Left lung (tissue), 10 donors: ENCODE data around the gene AP3S2. TPM values are rescaled to one million over a fixed set of nuclear protein-coding genes. Genes with fewer than 3 reads are reported as not detected.

Source experiments
- ATAC-seq: fragments of 200-7000 bp; cut with Tn5 transposase; one replicate; pipeline ENCODE4 v1.9.1; 2020; ENCODE audit warnings: moderate library complexity
- DNase-seq, 4 donors: peaks; one replicate each; pipeline ENCODE4 v3.0.0-alpha.2; 2013 to 2020
- H3K27ac ChIP-seq, 2 donors: fragments of 200-600 bp; sonication (generic) in 1 of 2; one replicate each; pipeline versions ENCODE4 v1.5.0 to v1.8.0; 2020 to 2021
- H3K27me3 ChIP-seq, 2 donors: fragments of 200-600 bp; sonication (generic) in 1 of 2; one replicate each; pipeline versions ENCODE4 v1.5.0 to v1.8.0; 2020 to 2021
- H3K36me3 ChIP-seq, 2 donors: fragments of 200-600 bp; sonication (generic) in 1 of 2; one replicate each; pipeline versions ENCODE4 v1.5.0 to v1.8.0; 2020 to 2021
- H3K4me1 ChIP-seq, 2 donors: fragments of 200-600 bp; one replicate each; pipeline ENCODE4 v1.8.0; 2021
- H3K4me3 ChIP-seq, 2 donors: fragments of 200-600 bp; sonication (generic) in 1 of 2; one replicate each; pipeline versions ENCODE4 v1.5.0 to v1.8.0; 2020 to 2021; ENCODE audit warnings: mild to moderate bottlenecking in 1 of 2
- H3K9me3 ChIP-seq, 2 donors: fragments of 200-600 bp; sonication (generic) in 1 of 2; one replicate each; pipeline versions ENCODE4 v1.5.0 to v1.8.0; 2020 to 2021
- intact Hi-C, 2 donors: fragments of 100-400 bp; cut with DNase I; formaldehyde crosslinking; loops; one replicate each; pipeline versions ENCODE4 v1.11.2 to v1.14.2; 2022
- polyA plus RNA-seq, 6 donors: library from polyadenylated mRNA; unstranded; fragments of 120-200 nt; gene quantifications; one replicate each; pipeline ENCODE4 v1.2.1, GENCODE V29; 2013; ENCODE audit not compliant: insufficient read length in 6 of 6
- total RNA-seq, 2 donors: library from RNA; stranded (reverse); fragmentation: NEBNext Ultra II Directional; extraction: Animal tissue kit (Norgen Biotek cat#: 25700); gene quantifications; one replicate each; pipeline ENCODE4 v1.2.1, GENCODE V29; 2021
- TF ChIP-seq, protein P1 (sequence below), 2 donors: fragments of 200-600 bp; sonication (generic) in 1 of 2; IDR thresholded peaks; one replicate each; pipeline versions ENCODE4 v1.5.0 to v1.8.0; 2021; ENCODE audit warnings: antibody characterized with exemption in 2 of 2
- donor health status: DM: no; HTN: yes; CAD: no.
- donor health status: DM: no; HTN: no; CAD: no.

The AP3S2 gene
- total and polyA plus RNA-seq, 8 donors = 27.1 to 39.5 (median 33.7) TPM

DNA sequence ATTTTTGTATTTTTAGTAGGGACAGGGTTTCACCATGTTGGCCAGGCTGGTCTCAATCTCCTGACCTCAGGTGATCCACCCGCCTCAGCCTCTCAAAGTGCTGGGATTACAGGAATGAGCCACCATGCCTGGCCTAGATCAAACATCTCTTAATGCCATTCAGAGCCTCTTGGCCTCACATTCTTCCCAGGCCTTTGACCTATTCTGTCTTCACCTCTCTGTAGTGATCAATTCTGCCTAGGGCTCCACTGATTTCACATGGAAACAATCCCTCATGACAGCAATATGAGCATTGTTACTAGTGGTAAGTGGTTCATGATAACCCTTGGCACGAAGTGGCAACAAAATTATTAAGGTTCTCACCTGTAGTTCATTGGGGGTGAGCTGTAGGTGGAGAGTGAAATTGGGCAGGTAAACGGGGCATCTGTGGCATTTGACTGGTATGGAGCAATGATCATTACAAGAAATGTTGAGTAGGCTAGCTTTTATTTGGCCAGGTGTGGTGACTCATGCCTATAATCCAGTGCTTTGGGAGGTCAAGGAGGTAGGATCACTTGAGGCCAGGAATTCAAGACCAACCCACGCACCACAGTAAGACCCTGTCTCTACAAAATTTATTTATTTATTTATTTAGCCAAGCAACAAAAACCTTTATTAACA is 23.8 kb upstream of the AP3S2 start:
- intact Hi-C loops = no loop called here
- Histone ChIP-seq H3K27ac (peak overlapping the region; percentile 13 to 39), H3K36me3 (no peaks in the 10 kb centered on the region), H3K4me3 (no peak overlapping the region), H3K4me1 (peaks cover 6 to 8% of the 10 kb centered on the region in 2 donors), H3K9me3 (no peaks in the 10 kb centered on the region), H3K27me3 (peaks cover 0 to 8% of the 10 kb centered on the region in 2 donors)
- TF ChIP-seq, protein P1, sequence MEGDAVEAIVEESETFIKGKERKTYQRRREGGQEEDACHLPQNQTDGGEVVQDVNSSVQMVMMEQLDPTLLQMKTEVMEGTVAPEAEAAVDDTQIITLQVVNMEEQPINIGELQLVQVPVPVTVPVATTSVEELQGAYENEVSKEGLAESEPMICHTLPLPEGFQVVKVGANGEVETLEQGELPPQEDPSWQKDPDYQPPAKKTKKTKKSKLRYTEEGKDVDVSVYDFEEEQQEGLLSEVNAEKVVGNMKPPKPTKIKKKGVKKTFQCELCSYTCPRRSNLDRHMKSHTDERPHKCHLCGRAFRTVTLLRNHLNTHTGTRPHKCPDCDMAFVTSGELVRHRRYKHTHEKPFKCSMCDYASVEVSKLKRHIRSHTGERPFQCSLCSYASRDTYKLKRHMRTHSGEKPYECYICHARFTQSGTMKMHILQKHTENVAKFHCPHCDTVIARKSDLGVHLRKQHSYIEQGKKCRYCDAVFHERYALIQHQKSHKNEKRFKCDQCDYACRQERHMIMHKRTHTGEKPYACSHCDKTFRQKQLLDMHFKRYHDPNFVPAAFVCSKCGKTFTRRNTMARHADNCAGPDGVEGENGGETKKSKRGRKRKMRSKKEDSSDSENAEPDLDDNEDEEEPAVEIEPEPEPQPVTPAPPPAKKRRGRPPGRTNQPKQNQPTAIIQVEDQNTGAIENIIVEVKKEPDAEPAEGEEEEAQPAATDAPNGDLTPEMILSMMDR (IDR thresholded peaks at IDR 0.05) = no peak
- DNase-seq (no peak), ATAC-seq (peak; percentile 84)

DNA sequence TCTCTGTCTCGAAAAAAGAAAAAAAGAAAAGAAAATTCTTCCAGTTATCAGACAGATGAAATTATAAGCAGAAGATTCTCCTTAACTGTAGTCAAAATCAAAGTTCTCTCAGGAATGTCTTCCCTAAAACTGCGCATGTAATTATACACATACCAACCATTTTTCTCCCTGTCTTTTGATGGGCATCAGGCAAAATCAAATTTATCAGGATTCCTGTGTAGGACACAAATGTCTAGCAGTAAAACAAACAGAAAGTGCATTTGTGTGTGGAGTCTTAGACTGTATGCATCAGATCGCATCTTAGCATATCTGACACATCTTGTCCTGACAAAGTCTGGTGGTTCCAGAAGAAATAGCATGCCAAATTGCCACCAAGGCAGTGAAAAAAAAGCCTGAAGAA is 22.9 kb upstream of the AP3S2 start:
- intact Hi-C loops = no loop called here
- Histone ChIP-seq H3K27ac (no peak overlapping the region), H3K4me3 (no peak overlapping the region), H3K36me3 (no peaks in the 10 kb centered on the region), H3K4me1 (peaks cover 10 to 12% of the 10 kb centered on the region in 2 donors), H3K9me3 (no peaks in the 10 kb centered on the region), H3K27me3 (peaks cover 0 to 14% of the 10 kb centered on the region in 2 donors)
- no peak for DNase-seq
- ATAC-seq = no peak
- TF ChIP-seq, protein P1 (IDR thresholded peaks at IDR 0.05) = no peak

DNA sequence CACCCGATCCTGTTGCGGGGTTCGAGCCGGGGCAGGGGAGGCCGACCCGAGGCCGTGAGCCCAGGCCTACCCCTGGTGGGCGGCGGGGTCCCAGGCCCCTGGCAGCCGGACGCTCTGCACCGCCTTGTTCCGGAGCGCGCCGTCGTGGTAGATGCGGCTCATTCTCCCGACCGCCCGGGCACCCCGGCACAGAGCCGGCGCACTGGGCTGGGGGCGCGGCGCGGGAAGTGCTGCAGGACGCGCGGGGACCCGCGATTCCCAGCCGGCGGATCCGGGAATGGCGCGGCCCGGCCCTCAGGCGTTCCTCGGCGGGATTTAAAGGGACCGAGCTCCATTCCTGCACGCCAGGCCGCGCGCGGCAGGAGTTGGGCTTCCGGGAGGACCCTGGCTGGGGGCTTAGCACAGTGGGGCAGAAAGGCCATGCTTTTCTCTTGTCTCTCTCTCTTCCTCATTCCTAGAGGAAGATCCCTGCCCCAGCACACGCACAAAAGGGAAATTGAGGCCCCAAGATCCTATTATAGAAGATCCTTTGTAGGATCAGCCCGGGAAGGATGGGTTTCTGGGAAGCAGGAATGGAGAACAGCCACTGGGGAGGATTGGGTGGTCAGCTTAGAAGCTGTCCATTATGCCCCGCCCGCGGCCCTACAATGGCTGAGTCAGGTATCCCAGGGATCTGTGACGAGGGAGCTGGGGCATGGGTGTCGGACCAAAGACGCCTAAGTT is 19.0 kb upstream of the AP3S2 start, which contains the start of gene ARPIN:
ARPIN (minus strand) TSS at position 279 of the 723 bp plus-strand sequence; CDS start at position 162, 117 bp downstream.
- H3K4me3 ChIP-seq = peak within 1 kb of the TSS; percentile 73 to 74
- H3K9me3 ChIP-seq = no peaks in the 10 kb centered on the region
- peak; percentile 84 for ATAC-seq
- peak within 1 kb of the TSS; percentile 64 to 80 for H3K27ac ChIP-seq
- H3K4me1 ChIP-seq = peaks cover 13 to 33% of the 10 kb centered on the region in 2 donors
- peaks cover 0 to 14% of the 10 kb centered on the region in 2 donors for H3K27me3 ChIP-seq
- TF ChIP-seq, protein P1 (IDR thresholded peaks at IDR 0.05) = no peak
- intact Hi-C loops = no loop called here
- DNase-seq = peak in 3 of 4 donors; percentile 57 to 89 (median 59)
- peaks cover 0 to 15% of the 10 kb centered on the region in 2 donors for H3K36me3 ChIP-seq

DNA sequence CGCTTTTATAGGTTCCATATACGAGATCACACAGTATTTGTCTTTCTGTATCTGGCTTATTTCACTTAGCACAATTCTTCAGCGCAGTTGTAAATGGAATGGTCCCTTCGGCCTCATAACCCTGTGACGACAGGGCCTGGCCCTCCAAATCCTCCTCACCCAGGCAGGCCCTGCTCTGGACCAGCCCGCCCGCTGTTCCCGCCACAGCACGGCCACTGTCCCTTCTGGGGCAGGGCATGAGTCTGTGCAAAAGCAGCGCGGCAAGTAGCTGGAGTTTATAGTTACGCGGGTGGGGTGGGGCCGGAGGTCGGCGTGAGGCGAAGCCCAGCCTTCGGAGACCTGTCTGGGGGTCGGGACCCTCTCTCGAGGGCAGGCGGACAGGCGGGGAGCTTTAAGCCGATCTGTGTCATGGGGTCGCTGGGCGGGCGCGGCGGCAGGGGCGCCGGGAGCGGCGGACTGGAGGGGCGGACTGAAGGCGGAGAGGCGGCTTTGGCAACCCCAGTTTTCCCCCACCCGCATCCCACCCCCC is 18.4 kb upstream of the AP3S2 start:
- ATAC-seq (peak; percentile 91), DNase-seq (peak in 3 of 4 donors; percentile 33 to 87 (median 39))
- intact Hi-C loops = no loop called here
- Histone ChIP-seq H3K27ac (peak overlapping the region; percentile 64 to 80), H3K36me3 (peaks cover 0 to 21% of the 10 kb centered on the region in 2 donors), H3K27me3 (peaks cover 0 to 14% of the 10 kb centered on the region in 2 donors), H3K9me3 (no peaks in the 10 kb centered on the region), H3K4me1 (peaks cover 13 to 33% of the 10 kb centered on the region in 2 donors), H3K4me3 (peak overlapping the region; percentile 73 to 74)
- TF ChIP-seq, protein P1 (IDR thresholded peaks at IDR 0.05) = no peak
